GM21528 (cell line): Measurements from ENCODE around the gene PTGFRN.
"Not testable (repeated sequence)": the region's sequence is repeated elsewhere in the genome, so short reads cannot be mapped to it uniquely, and the experiment has no call there.

ENCODE experiments used
- ATAC-seq: cut with Tn5 transposase; IDR thresholded peaks from one replicate; pipeline ENCODE4 v1.9.1; 2021; ENCODE audit warnings: mild to moderate bottlenecking, moderate library complexity; ENCODE audit not compliant: unreplicated experiment, low FRiP score

Gene PTGFRN

DNA sequence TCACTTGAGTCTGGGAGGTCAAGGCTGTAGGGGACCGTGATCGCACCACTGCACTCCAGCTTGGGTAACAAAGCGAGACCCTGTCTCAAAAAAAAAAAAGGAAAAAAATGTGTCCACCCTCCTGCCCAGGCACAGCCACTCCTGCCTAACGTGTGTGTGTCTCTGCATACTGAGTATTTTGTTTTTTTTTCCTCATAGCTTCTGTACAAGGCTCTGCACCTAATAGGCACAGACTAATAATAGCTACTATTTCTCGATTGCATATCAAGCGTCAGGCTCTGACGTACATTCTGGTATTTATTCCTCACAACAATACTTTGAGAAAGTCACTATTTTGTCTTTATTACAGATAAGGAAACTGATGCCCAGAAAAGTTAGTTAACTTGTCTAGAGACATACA is 5.0 kb downstream of the PTGFRN start:
- no peak for ATAC-seq

DNA sequence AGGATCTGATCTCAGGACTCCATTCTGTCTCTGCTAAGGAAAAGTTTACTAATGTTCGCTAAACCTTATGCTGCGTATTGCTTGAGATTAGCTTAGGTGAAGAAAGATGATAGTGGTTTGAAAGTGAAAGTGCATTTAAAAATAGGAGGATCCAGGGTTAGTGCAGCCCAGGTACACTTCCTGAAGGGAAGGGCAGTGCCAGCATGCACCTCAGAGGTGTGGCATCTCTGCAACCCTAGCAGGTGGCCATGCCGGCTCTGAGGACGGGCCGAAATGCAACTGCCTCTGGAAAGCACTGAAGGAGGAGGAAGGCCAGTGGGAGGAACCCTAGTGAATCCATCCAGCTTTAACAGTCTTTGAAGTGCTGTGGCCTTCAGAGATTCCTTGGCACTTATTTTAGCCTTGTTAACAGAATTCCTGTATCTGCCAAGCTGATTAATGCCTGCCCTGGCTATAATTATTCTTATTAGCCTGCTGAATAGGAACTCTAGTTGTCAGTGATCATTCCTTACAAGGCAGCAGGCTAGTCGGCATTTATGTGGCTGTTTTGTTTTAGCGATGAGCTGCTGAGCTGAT is 5.5 kb downstream of the PTGFRN start:
- ATAC-seq, result no peak

DNA sequence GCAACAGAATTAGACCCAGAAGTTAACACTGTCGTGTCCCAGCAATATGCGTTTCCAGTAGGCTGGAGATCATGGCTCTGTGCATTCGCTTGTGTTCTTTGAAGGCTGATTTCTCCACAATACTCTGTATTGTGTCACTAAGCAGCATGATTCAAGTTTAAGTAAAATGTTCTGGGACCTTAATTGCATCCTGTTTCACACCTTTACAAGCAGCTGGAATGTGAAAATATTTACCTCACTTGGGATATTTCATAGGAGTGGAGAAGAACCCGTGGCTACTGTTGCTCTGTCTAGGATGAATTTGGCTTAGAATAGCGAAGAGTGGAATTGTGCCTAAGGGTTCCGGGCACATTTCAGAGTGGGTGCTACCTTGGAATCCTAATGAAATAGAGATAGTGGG is 6.3 kb downstream of the PTGFRN start:
- ATAC-seq, result no peak

DNA sequence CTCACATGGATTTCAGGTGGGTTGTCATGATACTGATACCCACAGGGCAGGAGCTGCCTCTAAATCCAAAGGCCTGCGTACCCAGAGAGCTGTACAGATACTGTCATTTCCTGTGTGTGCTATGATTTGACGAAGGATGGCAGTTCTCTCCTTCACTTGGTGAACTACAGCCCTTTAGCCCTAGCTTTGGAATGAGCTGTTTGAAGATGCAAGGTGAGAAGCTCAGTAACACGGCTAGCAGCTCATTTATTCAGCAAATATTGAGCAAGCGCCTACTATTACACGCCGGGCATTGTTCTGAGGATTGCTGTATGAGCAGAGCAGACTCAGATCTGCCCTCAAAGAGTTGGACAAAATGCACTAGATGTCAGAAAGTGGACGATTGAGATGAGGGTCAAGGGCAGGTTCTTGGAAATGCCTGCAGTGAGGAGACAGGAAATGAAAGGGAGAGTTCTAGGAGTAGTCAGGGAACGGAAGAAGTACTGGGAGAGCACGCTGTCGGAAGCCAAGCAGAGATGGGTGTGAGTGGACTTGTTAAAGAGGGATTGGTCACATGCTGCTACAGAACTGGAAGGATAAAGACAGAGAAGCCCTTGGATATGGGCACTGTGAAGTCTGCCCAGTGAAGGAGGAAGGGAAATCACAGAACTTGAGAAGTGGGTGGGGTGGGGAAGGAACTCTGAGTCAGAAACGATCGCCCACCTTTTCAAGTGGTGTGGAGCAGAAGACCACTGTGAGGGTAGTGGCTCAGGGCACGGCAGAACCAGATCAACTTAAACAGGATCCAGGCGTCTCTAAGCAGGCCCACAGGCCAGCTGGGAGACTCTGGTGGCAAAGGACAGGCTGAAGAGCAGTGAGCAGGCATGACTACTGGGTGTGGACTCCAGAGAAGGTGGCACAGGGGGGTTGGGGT is 7.1 kb downstream of the PTGFRN start:
- no peak for ATAC-seq

DNA sequence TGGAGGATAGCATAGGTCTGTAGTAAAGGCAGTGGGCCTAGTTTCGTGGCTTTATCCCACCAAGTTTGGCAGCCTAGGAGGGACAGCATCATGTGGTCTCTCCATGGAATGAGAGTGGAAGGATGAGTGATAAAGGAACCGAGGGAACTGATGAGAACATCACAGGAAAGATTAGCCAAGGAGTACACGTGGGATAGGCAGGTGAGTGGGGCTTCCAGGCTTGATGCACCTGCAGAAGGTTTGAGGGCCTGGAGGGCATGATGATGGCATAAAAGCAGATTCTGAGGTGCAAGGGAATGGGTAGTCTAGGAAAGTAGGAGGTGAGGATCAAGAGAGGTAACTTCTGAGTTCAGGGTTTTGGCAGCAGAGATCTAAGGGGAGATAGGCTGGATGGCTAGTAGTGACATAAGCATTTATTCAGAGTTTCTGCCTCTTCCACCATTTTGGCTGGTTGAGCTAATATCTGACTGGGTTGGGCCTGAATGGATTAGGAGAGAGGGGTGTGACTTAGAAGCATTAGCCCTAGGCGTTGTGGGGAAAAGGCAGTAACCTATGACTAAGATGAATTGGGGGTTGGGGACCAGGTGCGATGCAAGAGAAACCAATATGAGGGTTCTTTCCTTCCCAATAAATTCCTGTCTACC is 9.1 kb downstream of the PTGFRN start:
- no peak for ATAC-seq

DNA sequence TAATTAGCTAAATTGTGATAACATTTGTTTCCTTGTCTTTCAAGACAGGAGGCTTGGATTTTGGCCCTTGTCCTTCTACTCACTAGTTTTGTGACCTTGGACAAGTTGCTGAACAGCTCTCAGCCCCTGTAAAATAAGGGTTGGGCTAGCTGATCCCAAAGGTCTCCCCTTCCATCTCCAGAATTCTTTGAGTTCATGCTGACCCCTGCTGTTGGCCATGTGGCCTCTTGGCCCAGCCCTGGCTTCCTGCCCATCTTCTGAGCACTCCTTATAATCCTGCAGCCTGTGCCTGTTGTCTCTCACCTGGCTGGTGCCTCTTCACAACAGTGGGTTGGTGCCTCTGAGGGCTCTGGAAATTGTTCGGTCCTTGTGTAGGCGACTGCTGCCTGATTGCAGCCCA is 10.1 kb downstream of the PTGFRN start:
- no peak for ATAC-seq

DNA sequence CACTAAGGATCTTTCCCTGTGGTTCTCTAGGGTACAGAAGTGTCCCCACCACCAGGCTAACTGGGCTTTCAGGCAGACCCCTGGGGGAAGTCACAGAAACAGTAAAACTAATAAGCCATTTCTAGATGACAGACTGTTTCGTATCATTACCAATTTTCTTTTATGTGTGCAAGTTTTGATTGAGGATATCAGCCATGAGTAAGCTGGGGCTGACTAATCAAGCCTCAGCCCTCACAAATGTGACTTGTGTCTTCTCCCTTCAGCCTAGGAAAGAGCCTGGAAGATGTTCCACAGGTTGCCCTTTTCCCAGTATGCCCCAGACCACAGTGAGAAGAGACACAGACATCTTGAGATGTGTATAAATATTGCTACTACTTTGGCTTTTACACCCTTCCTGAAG is 10.5 kb downstream of the PTGFRN start:
- ATAC-seq, result no peak

DNA sequence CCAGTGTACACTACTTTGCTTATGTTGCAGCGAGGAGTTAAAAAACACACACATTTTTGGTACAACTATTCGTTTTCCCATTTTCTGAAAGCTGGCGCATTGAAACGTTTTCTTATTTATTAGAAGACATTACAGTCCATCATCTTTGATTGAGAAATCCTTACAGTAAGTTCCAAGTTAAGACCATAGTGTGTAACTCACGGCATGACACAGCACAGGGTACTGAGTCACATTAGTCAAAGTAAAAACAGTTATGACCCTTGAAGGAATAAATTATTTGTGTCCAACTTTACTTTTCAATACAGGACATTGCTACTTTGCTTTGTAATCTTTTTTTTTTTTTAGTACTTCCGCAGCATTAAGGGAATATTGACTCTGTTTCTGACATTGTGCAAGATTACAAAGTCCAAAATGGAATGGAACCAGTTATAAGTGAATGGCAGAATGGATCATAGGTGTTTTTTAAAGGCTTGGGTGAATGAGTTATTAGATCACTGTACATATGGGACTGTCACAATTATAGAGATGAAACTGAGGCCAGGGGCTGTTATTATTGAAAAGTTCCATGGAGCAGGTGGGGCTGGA is 11.7 kb downstream of the PTGFRN start:
- no peak for ATAC-seq

DNA sequence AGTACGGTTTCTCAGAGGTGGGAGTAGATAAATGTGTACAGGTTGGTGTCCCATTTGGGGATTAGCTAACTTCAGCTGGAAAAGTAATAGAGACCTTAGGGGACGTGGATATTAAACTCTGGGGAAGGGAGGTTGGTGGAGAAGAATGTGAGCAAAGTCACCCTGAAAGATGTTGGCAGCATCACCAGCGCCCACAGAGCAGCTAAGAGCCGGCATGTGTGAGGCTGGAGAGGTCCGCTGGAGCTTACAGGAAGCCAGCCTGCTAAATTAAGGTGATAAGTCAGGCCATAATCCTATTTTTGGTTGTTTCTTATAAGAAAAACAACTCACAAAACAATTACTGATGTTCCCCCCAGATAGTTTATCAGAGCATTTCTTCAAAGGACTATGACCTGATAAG is 12.2 kb downstream of the PTGFRN start:
- no peak for ATAC-seq

DNA sequence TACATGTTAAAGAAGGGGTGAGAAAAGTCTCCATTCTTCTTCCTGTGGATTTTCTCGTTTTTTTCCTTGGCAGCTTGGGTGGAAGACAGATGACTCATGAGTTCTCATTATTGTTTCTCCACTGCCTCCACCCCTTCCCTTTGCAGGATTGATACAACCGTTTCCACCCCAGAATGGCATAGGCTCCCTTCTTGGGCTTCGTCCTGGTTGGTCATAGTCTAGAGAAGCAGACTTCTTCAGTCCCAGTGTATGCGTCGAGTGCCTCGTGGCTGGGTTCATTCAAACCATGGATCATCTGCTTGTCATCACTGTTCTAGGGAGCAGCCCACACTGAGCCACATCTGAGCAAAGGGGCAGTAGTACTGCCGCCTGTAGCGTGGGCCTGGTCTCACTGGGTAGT is 13.7 kb downstream of the PTGFRN start:
- no peak for ATAC-seq

DNA sequence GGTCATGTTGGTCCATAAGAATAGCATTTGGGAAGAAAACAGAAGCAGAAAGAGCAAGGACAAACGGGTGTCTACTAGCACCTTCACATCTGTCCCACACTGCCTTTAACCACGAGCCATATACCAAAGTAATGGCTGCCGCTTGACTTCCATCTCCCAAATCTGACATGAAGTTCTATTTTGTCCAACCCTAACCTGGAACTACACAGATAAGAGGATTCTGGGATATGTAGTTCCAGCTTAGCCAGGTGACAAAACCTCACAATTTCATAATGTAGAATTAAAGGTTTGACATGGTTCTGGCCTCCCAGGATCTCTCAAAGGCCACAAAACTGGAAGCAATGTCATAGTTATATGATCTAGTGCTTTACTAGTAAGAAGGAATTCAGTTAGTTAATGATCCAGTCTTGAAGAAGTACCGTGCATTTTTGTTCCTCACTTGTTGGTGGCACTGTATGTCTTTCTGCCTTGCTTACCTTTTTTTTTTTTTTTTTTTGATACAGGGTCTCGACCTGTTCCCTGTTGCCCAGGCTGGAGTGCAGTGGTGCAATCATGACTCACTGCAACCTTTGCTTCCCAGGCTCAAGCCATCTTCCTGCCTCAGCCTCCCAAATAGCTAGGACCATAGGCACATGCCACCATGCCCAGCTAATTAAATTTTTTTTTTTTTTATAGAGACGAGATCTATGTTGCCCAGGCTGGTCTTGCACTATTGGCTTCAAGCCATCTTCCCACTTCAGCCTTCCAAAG is 17.5 kb downstream of the PTGFRN start:
- no peak for ATAC-seq

DNA sequence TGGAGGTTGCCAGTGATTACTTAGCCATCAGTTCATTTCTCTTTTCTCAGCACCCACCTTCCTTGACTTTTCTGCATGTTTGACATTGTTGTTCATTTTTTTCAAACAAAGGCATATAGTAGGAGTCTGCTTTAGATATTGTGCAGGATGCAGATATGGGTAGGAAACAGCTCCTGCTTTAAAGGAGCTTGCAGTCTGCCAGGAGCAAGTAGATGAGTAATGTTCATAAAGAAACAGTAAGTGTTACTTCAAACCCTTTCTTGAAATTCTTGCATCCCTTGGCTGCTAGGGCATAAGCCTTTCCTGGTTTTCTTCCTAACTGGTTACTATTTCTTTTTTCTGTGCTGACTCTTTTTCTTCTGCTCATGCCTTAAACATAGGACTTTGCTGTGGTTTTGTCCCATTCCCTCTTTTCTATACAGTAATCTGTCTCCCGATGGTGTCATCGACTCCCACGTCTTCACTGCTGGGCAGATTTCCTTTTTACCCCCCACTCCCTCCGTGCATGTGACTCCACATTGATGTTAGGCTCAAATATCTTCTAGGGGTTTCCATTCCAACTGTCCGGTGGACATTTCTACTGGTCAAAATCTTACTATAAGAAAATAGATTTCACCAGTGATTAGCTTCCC is 20.4 kb downstream of the PTGFRN start:
- no peak for ATAC-seq

DNA sequence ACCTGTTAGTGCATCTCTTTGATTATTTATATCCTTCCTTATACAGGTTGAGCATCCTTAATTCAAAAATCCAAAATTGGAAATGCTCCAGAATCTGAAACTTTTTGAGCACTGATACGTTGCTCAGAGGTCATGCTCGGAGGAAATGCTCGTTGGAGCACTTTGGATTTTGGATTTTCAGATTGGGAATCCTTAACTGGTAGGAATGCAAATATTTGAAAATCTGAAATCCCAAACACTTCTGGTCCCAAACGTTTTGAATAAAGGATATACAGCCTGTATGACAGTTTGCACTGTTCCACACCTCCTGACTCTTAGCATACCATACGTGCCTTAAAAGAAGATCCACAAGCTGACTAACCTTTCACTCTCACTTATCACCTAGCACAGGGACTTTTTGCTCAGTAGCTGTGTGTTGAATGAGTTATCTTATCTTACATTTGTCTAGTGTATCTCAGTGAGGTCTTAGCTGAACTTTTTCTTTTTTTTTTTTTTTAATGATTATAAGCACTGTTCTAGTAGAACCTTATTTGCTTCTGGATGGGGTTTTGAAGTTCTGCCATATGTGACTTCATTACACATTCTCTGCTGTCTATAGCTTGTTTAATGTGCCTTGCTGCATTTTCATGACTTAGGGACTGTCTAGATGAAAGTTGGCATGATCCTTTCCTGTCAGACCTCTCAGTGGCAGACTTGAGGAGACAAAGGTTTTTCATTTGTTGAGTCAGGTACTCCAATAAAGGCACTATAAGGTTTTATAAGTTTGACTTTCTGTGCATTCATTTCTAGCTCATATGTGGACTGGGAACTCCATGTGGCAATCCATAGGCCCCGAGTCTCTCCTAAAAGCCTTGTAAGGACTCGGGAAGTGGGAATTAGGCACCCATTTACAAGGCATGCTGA is 21.6 kb downstream of the PTGFRN start:
- no peak for ATAC-seq

DNA sequence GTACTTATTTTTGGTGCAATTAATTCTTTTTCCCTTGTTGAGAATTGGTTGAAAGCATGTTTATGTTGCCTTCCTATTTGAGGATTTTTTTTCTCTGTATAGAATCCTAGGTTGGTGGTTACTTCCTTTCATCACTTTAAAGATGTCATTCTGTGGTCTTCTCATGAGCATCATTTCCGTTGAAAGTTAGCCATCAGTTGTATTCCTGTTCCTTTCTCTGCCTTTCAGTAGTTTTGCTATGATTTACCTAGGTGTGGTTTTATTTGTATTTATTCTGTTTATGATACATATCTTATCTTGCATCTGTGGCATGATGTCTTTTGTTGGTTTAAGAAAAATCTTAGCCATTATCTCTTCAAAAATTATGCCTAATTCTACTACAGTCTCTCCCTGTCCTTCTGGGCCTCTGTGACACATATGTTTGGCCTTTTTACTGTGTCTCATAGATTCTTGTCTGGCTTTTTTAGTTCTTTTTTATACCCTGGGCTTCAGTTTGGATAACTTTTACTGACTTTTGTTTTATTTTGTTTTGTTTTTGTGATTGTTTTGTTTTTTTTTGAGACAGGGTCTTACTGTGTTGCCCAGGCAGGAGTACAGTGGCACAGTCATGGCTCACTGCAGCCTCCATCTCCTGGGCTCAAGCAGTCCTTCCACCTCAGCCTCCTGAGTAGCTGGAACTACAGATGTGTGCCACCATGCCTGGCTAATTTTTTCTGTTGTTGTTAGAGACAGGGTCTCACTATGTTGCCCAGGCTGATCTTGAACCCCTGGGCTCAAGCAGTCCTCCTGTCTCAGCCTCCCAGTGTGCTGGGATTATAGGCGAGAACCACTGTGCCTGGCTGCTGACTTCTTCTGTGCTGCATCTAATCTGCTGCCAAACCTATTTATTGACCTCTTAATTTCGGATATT is 24.1 kb downstream of the PTGFRN start:
- no peak for ATAC-seq

DNA sequence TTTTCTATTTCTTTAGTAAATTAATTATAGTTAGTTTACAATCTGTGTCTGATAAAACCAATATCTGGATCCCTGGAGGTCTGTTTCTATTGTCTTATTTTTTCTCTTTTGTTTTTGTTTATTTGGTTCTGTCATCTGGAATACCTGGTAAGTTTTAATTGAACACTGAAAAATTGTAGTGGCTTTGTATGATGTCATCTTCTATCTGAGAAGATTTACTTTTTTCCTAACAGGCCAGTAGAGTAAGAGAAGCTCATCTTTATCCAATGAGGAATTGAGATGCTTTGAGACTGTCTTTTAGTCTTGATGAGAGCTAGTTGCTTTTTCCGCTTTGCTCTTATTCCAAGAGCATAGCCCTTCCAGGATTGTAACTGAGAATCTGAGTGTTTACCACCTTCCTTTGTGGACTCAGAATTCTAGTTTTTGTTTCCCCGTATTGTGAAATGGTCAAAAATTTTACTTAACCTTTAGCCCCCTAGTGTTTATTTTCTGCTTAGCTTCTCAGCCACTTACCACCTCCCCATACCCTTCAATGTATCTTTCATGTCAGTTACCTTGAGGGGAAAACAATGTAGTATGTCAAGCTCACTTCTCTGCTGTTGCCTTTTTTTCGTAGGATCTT is 25.0 kb downstream of the PTGFRN start:
- ATAC-seq, result no peak

DNA sequence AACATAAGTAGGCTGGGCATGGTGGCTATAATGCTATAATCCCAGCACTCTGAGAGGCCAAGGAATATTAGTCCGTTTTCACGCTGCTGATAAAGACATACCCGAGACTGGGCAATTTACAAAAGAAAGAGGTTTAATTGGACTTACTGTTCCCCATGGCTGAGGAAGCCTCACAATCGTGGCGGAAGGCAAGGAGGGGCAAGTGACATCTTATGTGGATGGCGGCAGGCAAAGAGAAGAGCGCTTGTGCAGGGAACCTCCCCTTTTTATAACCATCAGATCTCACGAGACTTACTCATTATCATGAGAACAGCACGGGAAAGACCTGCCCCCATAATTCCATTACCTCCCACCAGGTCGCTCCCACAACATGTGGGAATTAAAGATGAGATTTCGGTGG is 28.5 kb downstream of the PTGFRN start:
- no peak for ATAC-seq

DNA sequence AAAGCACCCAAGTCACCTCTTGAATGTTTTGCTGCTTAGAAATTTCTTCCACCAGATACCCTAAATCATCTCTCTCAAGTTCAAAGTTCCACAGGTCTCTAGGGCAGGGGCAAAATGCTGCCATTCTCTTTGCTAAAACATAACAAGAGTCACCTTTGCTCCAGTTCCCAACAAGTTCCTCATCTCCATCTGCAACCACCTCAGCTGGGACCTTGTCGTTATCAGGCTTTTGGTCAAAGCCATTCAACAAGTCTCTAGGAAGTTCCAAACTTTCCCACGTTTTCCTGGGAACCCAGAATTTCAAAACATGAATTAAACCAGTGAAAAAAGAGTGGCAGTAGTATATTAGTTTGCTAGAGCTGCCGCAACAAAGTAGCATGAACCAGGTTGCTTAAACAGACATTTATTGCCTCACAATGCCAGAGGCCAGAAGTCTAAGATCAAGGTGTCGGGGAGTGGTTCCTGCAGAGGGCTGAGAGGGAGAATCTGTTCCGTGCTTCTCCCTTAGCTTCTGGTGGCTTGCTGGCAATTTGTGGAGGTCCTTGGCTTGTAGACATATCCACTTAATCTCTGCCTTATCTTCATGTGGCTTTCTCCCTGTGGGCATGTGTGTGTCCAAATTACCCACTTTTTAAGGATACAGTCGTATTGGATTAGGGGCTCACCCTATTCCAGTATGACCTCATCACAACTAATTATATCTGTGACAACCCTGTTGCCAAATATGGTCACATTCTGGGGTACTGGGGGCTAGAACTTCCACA is 30.2 kb downstream of the PTGFRN start:
- ATAC-seq, result not testable (repeated sequence)
